IMR-90 (cell line): Measurements from ENCODE around the gene TNFRSF25. TPM values are rescaled to one million over a fixed set of nuclear protein-coding genes. Genes with fewer than 3 reads are reported as not detected.
A peak's percentile ranks its signal among the peaks of the same experiment; 100 is the strongest.

ENCODE experiments used
- ATAC-seq: fragments of 200-7000 bp; cut with Tn5 transposase; 2 replicates; pipeline ENCODE4 v1.9.1; 2020; ENCODE audit warnings: low read depth, mild to moderate bottlenecking, moderate library complexity
- BruUV-seq: library from RNA; stranded (reverse); fragments of 400-500 nt; replicated peaks from 2 replicates; lab custom pipeline; 2021; lab: Mats Ljungman, UMichigan
- CTCF ChIA-PET: fragments of 300-600 bp; formaldehyde crosslinking; extraction: SDS; loops from one replicate; lab custom pipeline; 2021; ENCODE audit warnings: antibody characterized with exemption; lab: Yijun Ruan, JAX
- POLR2A ChIA-PET: fragments of 300-600 bp; sonication (Branson Sonifier 250); formaldehyde crosslinking; loops from one replicate; lab custom pipeline; 2022; ENCODE audit warnings: antibody characterized with exemption; ENCODE audit not compliant: unreplicated experiment; lab: Charles Lee
- DNase-seq: peaks from one replicate; pipeline ENCODE4 v3.0.0; 2013
- H2AFZ ChIP-seq: replicated peaks from 2 replicates; pipeline ENCODE3; 2013; ENCODE audit warnings: low read length, mild to moderate bottlenecking; ENCODE audit not compliant: poor library complexity
- H2AK5ac ChIP-seq: 2 replicates; pipeline ENCODE4 v1.6.1; 2013; ENCODE audit warnings: low read depth, low read length, inconsistent platforms
- H2AK9ac ChIP-seq: replicated peaks from 2 replicates; pipeline ENCODE3; 2013; ENCODE audit warnings: mild to moderate bottlenecking, low read depth, low read length, moderate library complexity; ENCODE audit not compliant: poor library complexity
- H2BK120ac ChIP-seq: 2 replicates; pipeline ENCODE4 v1.6.1; 2013; ENCODE audit warnings: low read depth, low read length, inconsistent platforms
- H2BK15ac ChIP-seq: 3 replicates; pipeline ENCODE4 v1.6.1; 2013; ENCODE audit warnings: low read depth, low read length, inconsistent platforms
- H2BK20ac ChIP-seq: 2 replicates; pipeline ENCODE4 v1.6.1; 2013; ENCODE audit warnings: low read depth, mild to moderate bottlenecking, inconsistent platforms, low read length, moderate library complexity
- H2BK5ac ChIP-seq: 2 replicates; pipeline ENCODE4 v1.6.1; 2013; ENCODE audit warnings: mild to moderate bottlenecking, low read depth, low read length, inconsistent platforms; ENCODE audit not compliant: poor library complexity, severe bottlenecking
- H3K14ac ChIP-seq: replicated peaks from 2 replicates; pipeline ENCODE4 v1.6.1; 2013; ENCODE audit warnings: low read depth, low read length, inconsistent platforms
- H3K18ac ChIP-seq: 2 replicates; pipeline ENCODE4 v1.6.1; 2013; ENCODE audit warnings: low read depth, low read length, control low read depth
- H3K23ac ChIP-seq: 2 replicates; pipeline ENCODE4 v1.6.1; 2013; ENCODE audit warnings: low read depth, low read length, inconsistent platforms
- H3K27ac ChIP-seq: 2 replicates; pipeline ENCODE4 v1.5.1; 2013; ENCODE audit warnings: mild to moderate bottlenecking, control low read depth, low read length; ENCODE audit not compliant: insufficient read depth
- H3K27me3 ChIP-seq: 2 replicates; pipeline ENCODE4 v1.6.1; 2013; ENCODE audit warnings: low read length; ENCODE audit not compliant: control insufficient read depth, insufficient read depth
- H3K36me3 ChIP-seq: 2 replicates; pipeline ENCODE4 v1.6.1; 2013; ENCODE audit warnings: low read length, mixed read lengths; ENCODE audit not compliant: control insufficient read depth, insufficient read depth
- H3K4ac ChIP-seq: 2 replicates; pipeline ENCODE4 v1.6.1; 2013; ENCODE audit warnings: low read depth, low read length, inconsistent platforms
- H3K4me1 ChIP-seq: 2 replicates; pipeline ENCODE4 v1.6.1; 2013; ENCODE audit warnings: low read length, mixed read lengths; ENCODE audit not compliant: control insufficient read depth, insufficient read depth
- H3K4me2 ChIP-seq: 2 replicates; pipeline ENCODE4 v1.6.1; 2013; ENCODE audit warnings: low read depth, mild to moderate bottlenecking, control low read depth, low read length, moderate library complexity
- H3K4me3 ChIP-seq: 2 replicates; pipeline ENCODE4 v1.5.1; 2013; ENCODE audit warnings: low read depth, mild to moderate bottlenecking, control low read depth, low read length, moderate library complexity; ENCODE audit not compliant: insufficient read depth
- H3K56ac ChIP-seq: 2 replicates; pipeline ENCODE4 v1.6.1; 2013; ENCODE audit warnings: low read length, inconsistent platforms; ENCODE audit not compliant: insufficient read depth; ENCODE audit errors: extremely low read depth
- H3K79me1 ChIP-seq, 2 experiments: 2 replicates each; pipeline ENCODE4 v1.6.1; 2013; ENCODE audit warnings: low read length in 2 of 2, inconsistent platforms in 1 of 2, low read depth in 1 of 2
- H3K9ac ChIP-seq: 2 replicates; pipeline ENCODE4 v1.6.1; 2013; ENCODE audit warnings: low read depth, low read length, control low read depth
- H3K9me1 ChIP-seq: 2 replicates; pipeline ENCODE4 v1.6.1; 2013; ENCODE audit warnings: low read length, inconsistent platforms; ENCODE audit not compliant: insufficient read depth
- H3K9me3 ChIP-seq: 2 replicates; pipeline ENCODE4 v1.6.1; 2013; ENCODE audit warnings: low read length; ENCODE audit not compliant: control insufficient read depth, insufficient read depth
- H4K20me1 ChIP-seq: 2 replicates; pipeline ENCODE4 v1.6.1; 2013; ENCODE audit warnings: low read length, inconsistent platforms; ENCODE audit not compliant: insufficient read depth
- H4K5ac ChIP-seq: 2 replicates; pipeline ENCODE4 v1.6.1; 2013; ENCODE audit warnings: mild to moderate bottlenecking, low read depth, low read length, control low read depth
- H4K8ac ChIP-seq, 2 experiments: 2 replicates each; pipeline ENCODE4 v1.6.1; 2013; ENCODE audit warnings: low read depth in 2 of 2, low read length in 2 of 2, control low read depth in 1 of 2, inconsistent platforms in 1 of 2
- H4K91ac ChIP-seq: 2 replicates; pipeline ENCODE4 v1.6.1; 2013; ENCODE audit warnings: low read depth, low read length, inconsistent platforms; ENCODE audit not compliant: insufficient read depth
- BHLHE40 ChIP-seq: fragments of 150-350 bp; IDR thresholded peaks from 2 replicates; pipeline ENCODE4 v1.6.1; 2016; ENCODE audit warnings: mild to moderate bottlenecking, low read depth, low read length
- CEBPB ChIP-seq: IDR thresholded peaks from 2 replicates; pipeline ENCODE4 v1.6.1; 2012; ENCODE audit warnings: low read depth, low read length, improper control_type of control experiment
- CHD1 ChIP-seq: IDR thresholded peaks from 2 replicates; pipeline ENCODE4 v1.6.1; 2012; ENCODE audit warnings: low read depth, low read length, improper control_type of control experiment
- FOS ChIP-seq: fragments of 150-350 bp; IDR thresholded peaks from 2 replicates; pipeline ENCODE4 v1.6.1; 2016; ENCODE audit warnings: low read depth, low read length
- MAFK ChIP-seq: IDR thresholded peaks from 2 replicates; pipeline ENCODE4 v1.6.1; 2012; ENCODE audit warnings: low read depth, low read length, improper control_type of control experiment
- MAZ ChIP-seq: IDR thresholded peaks from 2 replicates; pipeline ENCODE4 v1.6.1; 2012; ENCODE audit warnings: low read depth, mild to moderate bottlenecking, low read length, improper control_type of control experiment, moderate library complexity, borderline replicate concordance
- MXI1 ChIP-seq: IDR thresholded peaks from 2 replicates; pipeline ENCODE4 v1.6.1; 2012; ENCODE audit warnings: low read depth, mild to moderate bottlenecking, low read length, moderate library complexity, borderline replicate concordance
- NFE2L2 ChIP-seq: fragments of 150-350 bp; IDR thresholded peaks from 2 replicates; pipeline ENCODE4 v1.6.1; 2016; ENCODE audit warnings: low read depth, mild to moderate bottlenecking, low read length
- POLR2A ChIP-seq: IDR thresholded peaks from 2 replicates; pipeline ENCODE4 v1.6.1; 2012; ENCODE audit warnings: mild to moderate bottlenecking, low read depth, low read length
- RAD21 ChIP-seq: IDR thresholded peaks from 2 replicates; pipeline ENCODE4 v1.6.1; 2012; ENCODE audit warnings: low read length, improper control_type of control experiment
- RCOR1 ChIP-seq: IDR thresholded peaks from 2 replicates; pipeline ENCODE4 v1.6.1; 2012; ENCODE audit warnings: mild to moderate bottlenecking, low read length, improper control_type of control experiment; ENCODE audit not compliant: insufficient replicate concordance
- RFX5 ChIP-seq: IDR thresholded peaks from 2 replicates; pipeline ENCODE4 v1.8.0; 2012; ENCODE audit warnings: low read depth, mild to moderate bottlenecking, low read length, moderate library complexity
- SMC3 ChIP-seq: fragments of 150-350 bp; IDR thresholded peaks from 2 replicates; pipeline ENCODE4 v1.6.1; 2016; ENCODE audit warnings: low read depth, mild to moderate bottlenecking, antibody characterized with exemption, low read length, moderate library complexity
- WGBS, 2 experiments: methylation state at CpG; one replicate each; pipeline versions ENCODE4 v1.1.5 to v1.1.7; 2013; ENCODE audit warnings: missing lambda C conversion rate in 2 of 2; ENCODE audit not compliant: insufficient read length in 1 of 2; ENCODE audit errors: extremely low coverage in 2 of 2; 5-methylcytosine and 5-hydroxymethylcytosine counted together
- dilution Hi-C: fragments of 300-500 bp; cut with HindIII; formaldehyde crosslinking; loops from one replicate; pipeline ENCODE4 v1.14.3; 2018; ENCODE audit warnings: low sequenced_read_pairs; ENCODE audit not compliant: unreplicated experiment
- in situ Hi-C: fragments of 300-500 bp; cut with MboI; formaldehyde crosslinking; loops from 3 replicates; pipeline ENCODE4 v1.14.3; 2019; ENCODE audit warnings: low sequenced_read_pairs, inconsistent platforms, mixed read lengths
- intact Hi-C: fragments of 100-400 bp; cut with micrococcal nuclease; formaldehyde crosslinking; loops from 2 replicates; pipeline ENCODE4 v1.10.0; 2022
- polyA plus RNA-seq, 3 experiments: library from polyadenylated mRNA; depleted of rRNA; stranded (reverse); fragments of >200 nt; gene quantifications; 2 replicates each; pipeline ENCODE4 v1.2.3, GENCODE V29; 2012; ENCODE audit warnings: low replicate concordance in 1 of 3
- total RNA-seq: library from RNA; depleted of rRNA; stranded (reverse); fragments of >200 nt; gene quantifications from 2 replicates; pipeline ENCODE4 v1.2.3, GENCODE V29; 2012
- TF ChIP-seq, protein P1 (sequence below): conservative IDR thresholded peaks from 2 replicates; pipeline ENCODE4 v1.5.1; 2012; ENCODE audit warnings: mild to moderate bottlenecking, low read depth, low read length, improper control_type of control experiment
- TF ChIP-seq, protein P2 (sequence below): fragments of 150-350 bp; IDR thresholded peaks from 2 replicates; pipeline ENCODE4 v1.6.1; 2017; ENCODE audit warnings: mild to moderate bottlenecking, antibody characterized with exemption, low read length, low read depth
- TF ChIP-seq, protein P3 (sequence below): fragments of 150-350 bp; IDR thresholded peaks from 2 replicates; pipeline ENCODE4 v1.6.1; 2016; ENCODE audit warnings: low read depth, mild to moderate bottlenecking, low read length, moderate library complexity, borderline replicate concordance

The TNFRSF25 gene
- total and polyA plus RNA-seq, 2 of the 4 experiments (the other 2 are of a cell fraction) = 1.3 to 11.2 TPM

GRCh38 chr1:6420454-6421042 is 45.4 kb downstream of the TNFRSF25 start:
- Histone ChIP-seq H3K36me3 (no peaks in the 10 kb centered on the region), H4K20me1 (peaks cover 11% of the 10 kb centered on the region; the same call in 1 of the 2 replicates), H3K18ac (no peak overlapping the region), H3K14ac (no peak overlapping the region), H2AFZ (peak overlapping the region; percentile 14), H3K23ac (no peak overlapping the region), H3K9ac (no peak overlapping the region), H4K91ac (no peak overlapping the region), H2BK5ac (no peak overlapping the region), H4K8ac (no peak overlapping the region), H3K4me2 (no peak overlapping the region; the same call in 1 of the 2 replicates), H2AK5ac (no peak overlapping the region), H3K79me1 (no peaks in the 10 kb centered on the region), H3K4me1 (no peaks in the 10 kb centered on the region; the same call in 1 of the 2 replicates), H2AK9ac (peak overlapping the region; percentile 28), H3K9me1 (no peaks in the 10 kb centered on the region), H3K27ac (no peak overlapping the region), H3K9me3 (no peaks in the 10 kb centered on the region), H4K5ac (no peak overlapping the region), H2BK15ac (no peak overlapping the region), H3K27me3 (peaks cover 91% of the 10 kb centered on the region), H2BK20ac (no peak overlapping the region), H3K4me3 (no peak overlapping the region), H2BK120ac (no peak overlapping the region), H3K4ac (no peak overlapping the region), H3K56ac (no peak overlapping the region)
- WGBS, 2 experiments = 2% methylated on average over 25 of the region's 44 CpGs; no CpG with 5 or more reads in 1 of the 2 experiments
- ChIA-PET POLR2A (no interaction called here), CTCF (interaction anchor here (3.7 kb wide), 1 partner anchor 18 kb away, joined by 13 read pairs; no protein-coding TSS in a partner anchor)
- dilution Hi-C loops = no loop called here
- no TSS peak for BruUV-seq
- in situ Hi-C loops = no loop called here
- TF ChIP-seq, protein P1, sequence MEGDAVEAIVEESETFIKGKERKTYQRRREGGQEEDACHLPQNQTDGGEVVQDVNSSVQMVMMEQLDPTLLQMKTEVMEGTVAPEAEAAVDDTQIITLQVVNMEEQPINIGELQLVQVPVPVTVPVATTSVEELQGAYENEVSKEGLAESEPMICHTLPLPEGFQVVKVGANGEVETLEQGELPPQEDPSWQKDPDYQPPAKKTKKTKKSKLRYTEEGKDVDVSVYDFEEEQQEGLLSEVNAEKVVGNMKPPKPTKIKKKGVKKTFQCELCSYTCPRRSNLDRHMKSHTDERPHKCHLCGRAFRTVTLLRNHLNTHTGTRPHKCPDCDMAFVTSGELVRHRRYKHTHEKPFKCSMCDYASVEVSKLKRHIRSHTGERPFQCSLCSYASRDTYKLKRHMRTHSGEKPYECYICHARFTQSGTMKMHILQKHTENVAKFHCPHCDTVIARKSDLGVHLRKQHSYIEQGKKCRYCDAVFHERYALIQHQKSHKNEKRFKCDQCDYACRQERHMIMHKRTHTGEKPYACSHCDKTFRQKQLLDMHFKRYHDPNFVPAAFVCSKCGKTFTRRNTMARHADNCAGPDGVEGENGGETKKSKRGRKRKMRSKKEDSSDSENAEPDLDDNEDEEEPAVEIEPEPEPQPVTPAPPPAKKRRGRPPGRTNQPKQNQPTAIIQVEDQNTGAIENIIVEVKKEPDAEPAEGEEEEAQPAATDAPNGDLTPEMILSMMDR = no peak
- TF ChIP-seq MXI1 = no peak
- TF ChIP-seq FOS = no peak
- TF ChIP-seq SMC3 = no peak
- no peak for TF ChIP-seq POLR2A
- TF ChIP-seq RAD21 = no peak
- TF ChIP-seq, protein P2, sequence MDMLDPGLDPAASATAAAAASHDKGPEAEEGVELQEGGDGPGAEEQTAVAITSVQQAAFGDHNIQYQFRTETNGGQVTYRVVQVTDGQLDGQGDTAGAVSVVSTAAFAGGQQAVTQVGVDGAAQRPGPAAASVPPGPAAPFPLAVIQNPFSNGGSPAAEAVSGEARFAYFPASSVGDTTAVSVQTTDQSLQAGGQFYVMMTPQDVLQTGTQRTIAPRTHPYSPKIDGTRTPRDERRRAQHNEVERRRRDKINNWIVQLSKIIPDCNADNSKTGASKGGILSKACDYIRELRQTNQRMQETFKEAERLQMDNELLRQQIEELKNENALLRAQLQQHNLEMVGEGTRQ = no peak
- no peak for TF ChIP-seq BHLHE40
- TF ChIP-seq, protein P3, sequence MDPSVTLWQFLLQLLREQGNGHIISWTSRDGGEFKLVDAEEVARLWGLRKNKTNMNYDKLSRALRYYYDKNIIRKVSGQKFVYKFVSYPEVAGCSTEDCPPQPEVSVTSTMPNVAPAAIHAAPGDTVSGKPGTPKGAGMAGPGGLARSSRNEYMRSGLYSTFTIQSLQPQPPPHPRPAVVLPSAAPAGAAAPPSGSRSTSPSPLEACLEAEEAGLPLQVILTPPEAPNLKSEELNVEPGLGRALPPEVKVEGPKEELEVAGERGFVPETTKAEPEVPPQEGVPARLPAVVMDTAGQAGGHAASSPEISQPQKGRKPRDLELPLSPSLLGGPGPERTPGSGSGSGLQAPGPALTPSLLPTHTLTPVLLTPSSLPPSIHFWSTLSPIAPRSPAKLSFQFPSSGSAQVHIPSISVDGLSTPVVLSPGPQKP = no peak
- TF ChIP-seq RCOR1 = no peak
- TF ChIP-seq NFE2L2 = no peak
- TF ChIP-seq MAZ = no peak
- no peak for TF ChIP-seq CEBPB
- TF ChIP-seq CHD1 = no peak
- TF ChIP-seq MAFK = no peak
- TF ChIP-seq RFX5 = no peak
- intact Hi-C loops = no loop called here
- DNase-seq = no peak
- no peak for ATAC-seq
